ENCODE measurements around the gene KCNIP4. TPM values are rescaled to one million over a fixed set of nuclear protein-coding genes. Genes with fewer than 3 reads are reported as not detected.

The KCNIP4 gene
- total RNA-seq = not detected in 2 replicates

DNA sequence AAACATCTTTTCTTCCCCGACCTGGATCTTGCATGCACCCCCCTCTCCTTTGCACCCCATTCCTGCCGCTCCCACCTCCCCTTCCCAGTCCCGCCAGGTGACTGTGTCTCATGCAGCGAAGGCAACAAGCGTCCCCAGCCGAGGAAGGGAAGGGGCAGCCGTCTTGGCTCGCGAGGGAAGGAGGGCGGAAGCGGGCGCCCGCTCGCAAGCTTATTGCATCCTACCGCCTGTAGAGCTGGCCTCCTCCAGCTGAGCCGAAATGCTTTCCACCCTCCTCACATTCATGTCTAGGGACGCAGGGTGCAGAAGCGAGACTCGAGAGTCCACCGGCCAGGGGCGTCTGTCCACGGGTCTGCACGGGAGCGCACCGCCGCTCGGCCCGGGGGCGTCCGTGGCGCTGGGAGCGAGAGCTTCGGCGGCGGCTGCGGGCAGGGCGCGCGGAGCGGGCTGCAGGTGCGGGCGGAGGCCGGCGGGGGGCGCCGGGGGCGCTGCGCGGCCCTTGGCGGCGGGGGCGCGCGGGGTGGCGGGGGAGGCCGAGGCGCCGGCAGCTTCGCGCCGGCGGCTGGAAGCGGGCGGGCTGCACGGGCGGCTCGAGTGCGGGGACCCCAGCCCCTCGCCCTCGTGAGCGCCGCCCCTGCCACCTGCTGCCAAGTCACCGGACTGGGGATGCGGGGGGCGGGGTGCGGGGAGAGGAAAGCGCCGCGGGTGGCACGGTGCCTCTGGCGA lies at the start of gene KCNIP4:
Gene KCNIP4 (minus strand): TSS at position 426 of the 726 bp plus-strand sequence.

DNA sequence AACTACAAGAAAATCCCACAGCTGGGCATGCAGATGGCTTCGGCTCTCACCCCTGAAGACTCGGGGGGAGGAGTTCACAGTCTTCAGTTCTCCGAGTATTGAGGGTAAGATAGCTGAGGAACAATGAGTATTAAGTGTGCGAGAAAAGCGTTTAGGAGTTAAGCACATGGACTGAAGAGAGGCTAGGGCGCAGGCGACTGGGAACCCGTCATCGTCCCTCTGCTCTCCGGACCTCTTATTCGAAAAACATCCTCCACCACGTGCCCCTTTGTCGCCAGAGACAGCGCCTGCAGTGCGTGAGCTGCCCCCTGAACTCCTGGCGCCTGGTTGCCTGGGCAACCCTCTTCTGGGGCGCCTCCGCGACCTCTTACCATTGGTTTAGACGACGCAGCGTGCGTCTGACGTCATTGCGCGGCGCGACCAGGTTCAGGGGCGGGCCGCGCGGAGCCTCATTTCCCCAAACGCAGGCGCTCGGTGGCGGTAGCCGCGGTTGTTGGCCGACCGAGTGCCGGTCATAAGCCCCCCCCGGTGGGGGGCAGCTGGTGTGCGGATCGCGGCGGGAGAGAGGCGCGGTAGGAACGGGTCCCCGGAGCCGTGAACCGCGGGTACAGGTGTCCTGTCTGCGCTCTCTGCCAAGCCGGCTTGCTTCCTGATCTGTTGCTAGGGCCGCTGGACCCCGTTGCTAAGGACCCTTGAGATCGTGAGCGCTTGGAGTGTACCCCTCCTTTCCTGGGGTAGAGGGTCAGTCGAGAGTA lies 1248.4 kb downstream of the KCNIP4 start, which contains the start of gene PACRGL:
Gene PACRGL (plus strand): TSS at position 452 of the 755 bp plus-strand sequence. CDS start 4,024 bp downstream, outside the sequence.

